Endothelial cell of umbilical vein (primary cell): Measurements from ENCODE around the gene HMGN1. TPM values are rescaled to one million over a fixed set of nuclear protein-coding genes. Genes with fewer than 3 reads are reported as not detected.
"Not testable (repeated sequence)": the region's sequence is repeated elsewhere in the genome, so short reads cannot be mapped to it uniquely, and the experiment has no call there.

Experiments used
- BruUV-seq: library from RNA; stranded (reverse); fragments of 400-500 nt; replicated peaks from 2 replicates; lab custom pipeline; 2021; lab: Mats Ljungman, UMichigan
- CTCF ChIA-PET: fragments of 300-600, 350-600 bp; sonication (Branson Sonifier 250); formaldehyde crosslinking; loops from one replicate; lab custom pipeline; 2021; ENCODE audit warnings: antibody characterized with exemption, inconsistent platforms; lab: Charles Lee
- POLR2A ChIA-PET: fragments of 300-600, 350-600 bp; sonication (Branson Sonifier 250); formaldehyde crosslinking; loops from one replicate; lab custom pipeline; 2021; ENCODE audit warnings: antibody characterized with exemption, inconsistent platforms; lab: Charles Lee
- DNase-seq: peaks from one replicate; pipeline ENCODE4 v3.0.0-alpha.2; 2011; ENCODE audit warnings: low read depth, low spot score
- FAIRE-seq: peaks from 2 replicates; lab custom pipeline; 2011; peaks lifted over from hg19 to GRCh38; lab: Jason Lieb, UNC
- H2AFZ ChIP-seq: 2 replicates; pipeline ENCODE4 v1.6.0; 2012; ENCODE audit warnings: low read depth, low read length, control low read depth, inconsistent platforms
- H3K27ac ChIP-seq: 2 replicates; pipeline ENCODE4 v1.5.1; 2011; ENCODE audit warnings: low read depth, mild to moderate bottlenecking, control low read depth, low read length, moderate library complexity; ENCODE audit not compliant: insufficient read depth
- H3K27me3 ChIP-seq, 2 experiments: 2 replicates each; pipeline versions ENCODE4 v1.6.0 to v1.6.1; 2011; ENCODE audit warnings: low read length in 2 of 2, mixed read lengths in 1 of 2; ENCODE audit not compliant: control insufficient read depth in 2 of 2, insufficient read depth in 2 of 2
- H3K36me3 ChIP-seq, 2 experiments: 2 replicates in 1 of 2; 3 replicates in 1 of 2; pipeline ENCODE4 v1.5.1; 2011; ENCODE audit warnings: low read length in 2 of 2, mild to moderate bottlenecking in 1 of 2, moderate library complexity in 1 of 2; ENCODE audit not compliant: control insufficient read depth in 2 of 2, insufficient read depth in 2 of 2; ENCODE audit errors: extremely low read depth in 1 of 2
- H3K4me1 ChIP-seq: 3 replicates; pipeline ENCODE4 v1.5.1; 2011; ENCODE audit warnings: mild to moderate bottlenecking, low read length; ENCODE audit not compliant: control insufficient read depth, insufficient read depth; ENCODE audit errors: extremely low read depth
- H3K4me2 ChIP-seq: 2 replicates; pipeline ENCODE4 v1.6.1; 2011; ENCODE audit warnings: low read length, control low read depth, mixed read lengths; ENCODE audit not compliant: insufficient read depth
- H3K4me3 ChIP-seq, 3 experiments: fragments of 200-600 bp in 1 of 3; sonication (generic), shearing (Covaris generic) in 1 of 3; replicated peaks in 1 of 3; 2 replicates each; pipeline ENCODE4 v1.5.1; 2011 to 2016; ENCODE audit warnings: control low read depth in 3 of 3, low read length in 3 of 3, mild to moderate bottlenecking in 2 of 3, inconsistent platforms in 1 of 3, low read depth in 1 of 3, moderate library complexity in 1 of 3; ENCODE audit not compliant: insufficient read depth in 1 of 3
- H3K79me2 ChIP-seq: 2 replicates; pipeline ENCODE4 v1.6.0; 2012; ENCODE audit warnings: low read length, inconsistent platforms; ENCODE audit not compliant: control insufficient read depth, insufficient read depth
- H3K9ac ChIP-seq: replicated peaks from 2 replicates; pipeline ENCODE3; 2011; ENCODE audit warnings: low read length, control low read depth; ENCODE audit not compliant: insufficient read depth; ENCODE audit errors: extremely low read depth
- H3K9me1 ChIP-seq: replicated peaks from 3 replicates; pipeline ENCODE4 v1.6.0; 2011; ENCODE audit warnings: mild to moderate bottlenecking, low read length; ENCODE audit not compliant: control insufficient read depth, insufficient read depth; ENCODE audit errors: extremely low read depth
- H3K9me3 ChIP-seq: replicated peaks from 2 replicates; pipeline ENCODE4 v1.5.1; 2012; ENCODE audit warnings: low read length, inconsistent platforms; ENCODE audit not compliant: control insufficient read depth, insufficient read depth
- H4K20me1 ChIP-seq: replicated peaks from 2 replicates; pipeline ENCODE3; 2011; ENCODE audit warnings: mild to moderate bottlenecking, low read length; ENCODE audit not compliant: control insufficient read depth, insufficient read depth; ENCODE audit errors: extremely low read depth
- CTCF ChIP-seq, 2 donors: IDR thresholded peaks; 1 replicate in 1 of 2; 2 replicates in 1 of 2; pipeline ENCODE4 v1.5.1; 2011; ENCODE audit warnings: low read length in 2 of 2, mild to moderate bottlenecking in 2 of 2, moderate library complexity in 2 of 2, control low read depth in 1 of 2, inconsistent platforms in 1 of 2, low read depth in 1 of 2; ENCODE audit not compliant: insufficient read depth in 1 of 2; ENCODE audit errors: extremely low read depth in 1 of 2
- EZH2 ChIP-seq: IDR thresholded peaks from 2 replicates; pipeline ENCODE4 v1.6.1; 2012; ENCODE audit warnings: borderline replicate concordance, low read depth, mild to moderate bottlenecking, moderate library complexity, low read length, inconsistent platforms; ENCODE audit not compliant: severe bottlenecking
- FOS ChIP-seq: IDR thresholded peaks from 2 replicates; pipeline ENCODE4 v1.6.1; 2011; ENCODE audit warnings: mild to moderate bottlenecking, low read length, moderate library complexity, borderline replicate concordance; ENCODE audit not compliant: insufficient read depth
- GATA2 ChIP-seq: IDR thresholded peaks from 2 replicates; pipeline ENCODE4 v1.7.0; 2011; ENCODE audit warnings: low read depth, mild to moderate bottlenecking, moderate library complexity, mixed read lengths, low read length; ENCODE audit not compliant: insufficient read length, insufficient read depth
- JUN ChIP-seq: IDR thresholded peaks from 2 replicates; pipeline ENCODE4 v1.6.1; 2011; ENCODE audit warnings: borderline replicate concordance, low read depth; ENCODE audit not compliant: insufficient read length, insufficient read depth
- MAX ChIP-seq: IDR thresholded peaks from 2 replicates; pipeline ENCODE4 v1.6.1; 2011; ENCODE audit not compliant: insufficient read depth, insufficient read length
- MYC ChIP-seq: IDR thresholded peaks from one replicate; pipeline ENCODE4 v1.6.1; 2011; ENCODE audit warnings: mild to moderate bottlenecking, low read depth, low read length
- POLR2A ChIP-seq: IDR thresholded peaks from 2 replicates; pipeline ENCODE4 v1.6.1; 2012; ENCODE audit warnings: low read depth, mild to moderate bottlenecking, control low read depth, low read length
- POLR2AphosphoS5 ChIP-seq: IDR thresholded peaks from 2 replicates; pipeline ENCODE4 v1.6.1; 2012; ENCODE audit warnings: low read depth, mild to moderate bottlenecking, control low read depth, low read length, moderate library complexity; ENCODE audit not compliant: insufficient read depth
- dilution Hi-C: fragments of 300-500 bp; cut with MboI; formaldehyde crosslinking; loops from one replicate; pipeline ENCODE4 v1.15.0; 2019; ENCODE audit warnings: low sequenced_read_pairs; ENCODE audit not compliant: extremely low pct_ligation_motif_present
- intact Hi-C: fragments of 100-400 bp; cut with micrococcal nuclease; formaldehyde crosslinking; loops from one replicate; pipeline ENCODE4 v1.10.0; 2022
- polyA plus RNA-seq, 4 experiments: library from polyadenylated mRNA; depleted of rRNA in 3 of 4; stranded (reverse) in 3 of 4; unstranded in 1 of 4; fragments of >200 nt; gene quantifications; 2 replicates each; pipeline versions ENCODE4 v1.2.1 to v1.2.3, GENCODE V29; 2011 to 2012; ENCODE audit warnings: missing spikeins in 1 of 4
- total RNA-seq: library from RNA; stranded (reverse); gene quantifications from 2 replicates; pipeline ENCODE4 v1.2.3, GENCODE V29; 2021

The HMGN1 gene
- total and polyA plus RNA-seq, 2 donors (not counting 3 experiments of a cell fraction or from before 2014, with no cell fraction given), result 162 to 360 TPM

GRCh38 chr21:39384674-39385298, 35.9 kb upstream of the HMGN1 start:
- CTCF ChIA-PET, result interaction anchor here (1.0 to 1.4 kb wide), 3 partner anchors 35 to 57 kb away, joined by 3 to 4 read pairs (median 3); partner anchors contain the start of gene HMGN1
- TF ChIP-seq MAX (no peak), CTCF (IDR thresholded peaks at IDR 0.05; ENCODE audit: extremely low read depth in 1 of 2, insufficient read depth in 1 of 2, low read depth in 1 of 2, low read length in 2 of 2) (no peak), JUN (peak; percentile 7), POLR2A (no peak), EZH2 (no peak), GATA2 (peak; percentile 27), MYC (no peak), POLR2AphosphoS5 (peak; percentile 54), FOS (peak; percentile 79)
- Histone ChIP-seq H3K9ac (no peak overlapping the region), H3K9me3 (no peaks in the 10 kb centered on the region), H3K27me3 (no peaks in the 10 kb centered on the region), H3K4me2 (peak overlapping the region; percentile 9), H2AFZ (no peak overlapping the region), H3K4me3 (no peak overlapping the region), H3K9me1 (no peaks in the 10 kb centered on the region), H3K4me1 (peaks cover 30% of the 10 kb centered on the region), H3K27ac (peak overlapping the region; percentile 18), H4K20me1 (no peaks in the 10 kb centered on the region), H3K79me2 (peaks cover 43% of the 10 kb centered on the region), H3K36me3 (no peaks in the 10 kb centered on the region)
- POLR2A ChIA-PET, result no interaction called here
- dilution Hi-C loops, result no loop called here
- FAIRE-seq, result no peak
- intact Hi-C loops, result no loop called here
- peak; percentile 45 for DNase-seq
- no TSS peak for BruUV-seq

DNA sequence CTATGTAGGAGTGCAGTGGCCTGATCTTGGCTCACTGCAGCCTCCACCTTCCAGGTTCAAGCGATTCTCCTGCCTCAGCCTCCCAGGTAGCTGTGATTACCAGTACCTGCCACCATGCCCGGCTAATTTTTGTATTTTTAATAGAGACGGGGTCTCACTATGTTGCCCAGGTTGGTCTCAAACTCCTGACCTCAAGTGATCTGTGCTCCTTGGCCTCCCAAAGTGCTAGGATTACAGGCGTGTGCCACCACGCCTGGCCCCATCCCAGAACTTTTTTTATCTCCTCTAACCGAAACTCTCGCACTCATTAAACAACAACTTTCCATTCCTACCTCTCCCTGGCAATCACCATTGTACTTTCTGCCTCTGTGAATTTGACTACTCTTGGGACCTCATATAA, 33.2 kb upstream of the HMGN1 start:
- H3K4me3 ChIP-seq, BruUV-seq, H3K9me3 ChIP-seq, POLR2A ChIA-PET, FAIRE-seq, H4K20me1 ChIP-seq, H3K4me2 ChIP-seq, DNase-seq, H2AFZ ChIP-seq, H3K36me3 ChIP-seq, H3K9me1 ChIP-seq, H3K27me3 ChIP-seq, H3K27ac ChIP-seq, H3K9ac ChIP-seq, CTCF ChIA-PET, intact Hi-C loops, dilution Hi-C loops: not testable (repeated sequence)
- peaks cover 23% of the 10 kb centered on the region for H3K4me1 ChIP-seq
- peaks cover 33% of the 10 kb centered on the region for H3K79me2 ChIP-seq
